HepG2 (cell line): ENCODE results near the gene CD300H.

Experiments
- CBX5 ChIP-seq: sonication (generic); formaldehyde crosslinking; IDR thresholded peaks from 2 replicates; pipeline ENCODE4 v1.4.0; 2020; ENCODE audit warnings: missing genetic modification reagents, borderline replicate concordance
- CREM ChIP-seq, 2 experiments: sonication (generic) in 1 of 2; formaldehyde crosslinking in 1 of 2; IDR thresholded peaks; 2 replicates each; pipeline versions ENCODE4 v1.4.0 to v1.6.1; 2016 to 2020; ENCODE audit warnings: antibody characterized with exemption in 1 of 2, mild to moderate bottlenecking in 1 of 2, missing genetic modification reagents in 1 of 2
- GATAD1 ChIP-seq: IDR thresholded peaks from 2 replicates; pipeline ENCODE4 v1.6.1; 2016; ENCODE audit warnings: missing genetic modification reagents, missing compliant biosample characterization
- ISL2 ChIP-seq: sonication (generic); formaldehyde crosslinking; IDR thresholded peaks from 2 replicates; pipeline ENCODE4 v1.5.0; 2020; ENCODE audit warnings: missing genetic modification reagents
- NR2F6 ChIP-seq, 2 experiments: IDR thresholded peaks; 2 replicates each; pipeline ENCODE4 v1.6.1; 2016; ENCODE audit warnings: antibody characterized with exemption in 1 of 2, mild to moderate bottlenecking in 1 of 2
- POLR2G ChIP-seq: fragments of 200-400 bp; formaldehyde crosslinking; IDR thresholded peaks from 2 replicates; pipeline ENCODE4 v1.6.1; 2018; ENCODE audit warnings: mild to moderate bottlenecking, low read depth, low read length, moderate library complexity
- TAF1 ChIP-seq: sonication (generic); formaldehyde crosslinking; IDR thresholded peaks from 2 replicates; pipeline ENCODE4 v1.4.0; 2020; ENCODE audit warnings: missing genetic modification reagents
- TCF7 ChIP-seq: sonication (generic); IDR thresholded peaks from 2 replicates; pipeline ENCODE4 v1.6.1; 2016; ENCODE audit warnings: antibody characterized with exemption, low read depth
- YEATS4 ChIP-seq: sonication (generic); formaldehyde crosslinking; IDR thresholded peaks from 2 replicates; pipeline ENCODE4 v1.4.0; 2020; ENCODE audit warnings: missing genetic modification reagents, borderline replicate concordance
- ZNF329 ChIP-seq: sonication (generic); formaldehyde crosslinking; IDR thresholded peaks from 2 replicates; pipeline ENCODE4 v1.9.0; 2021; ENCODE audit warnings: low read depth, mild to moderate bottlenecking, missing genetic modification reagents
- ZNF672 ChIP-seq: sonication (generic); formaldehyde crosslinking; IDR thresholded peaks from 2 replicates; pipeline ENCODE4 v1.8.1; 2022; ENCODE audit warnings: missing genetic modification reagents
- ZSCAN30 ChIP-seq: sonication (generic); formaldehyde crosslinking; IDR thresholded peaks from 2 replicates; pipeline ENCODE4 v1.5.0; 2020; ENCODE audit warnings: mild to moderate bottlenecking, missing genetic modification reagents

DNA sequence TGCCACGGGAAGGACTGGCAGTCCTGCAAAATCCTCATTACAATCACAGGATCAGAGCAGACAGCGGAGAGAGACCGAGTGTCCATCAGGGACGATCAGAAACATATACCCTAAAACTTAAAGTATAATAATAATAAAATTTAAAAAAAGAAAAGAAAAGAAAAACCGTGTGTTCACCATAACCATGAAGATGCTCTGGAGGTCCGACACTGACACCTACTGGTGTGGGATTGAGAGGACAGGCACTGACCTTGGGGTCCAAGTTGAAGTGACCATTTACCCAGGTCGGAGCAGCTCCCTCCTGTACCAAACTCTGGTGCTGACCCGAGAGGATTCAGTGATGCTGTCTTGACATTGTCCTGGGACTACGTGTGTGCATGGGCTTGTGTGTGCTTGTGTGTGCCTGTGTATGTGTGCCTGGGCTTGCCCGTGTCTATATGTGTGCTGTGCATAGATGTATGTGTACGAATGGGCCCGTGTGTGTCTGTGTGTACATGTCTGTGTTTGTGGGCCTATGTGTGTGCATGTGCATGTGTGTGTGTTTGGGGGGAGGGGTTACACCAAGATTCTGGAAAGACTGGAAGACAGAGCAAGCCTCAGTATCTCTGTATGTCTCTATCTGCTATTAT lies 34.7 kb upstream of the CD300H start:
- TF ChIP-seq TAF1 (CRISPR knock-in tag) = no peak
- TF ChIP-seq GATAD1 = no peak
- TF ChIP-seq NR2F6 (IDR thresholded peaks at IDR 0.05) = no peak
- TF ChIP-seq NR2F6 (CRISPR knock-in tag; IDR thresholded peaks at IDR 0.05) = no peak
- TF ChIP-seq CREM (IDR thresholded peaks at IDR 0.05) = no peak
- TF ChIP-seq CREM (CRISPR knock-in tag; IDR thresholded peaks at IDR 0.05) = no peak
- no peak for TF ChIP-seq ZNF672
- no peak for TF ChIP-seq ZSCAN30 (CRISPR knock-in tag)
- TF ChIP-seq ZNF329 (CRISPR knock-in tag) = no peak
- TF ChIP-seq POLR2G = no peak
- no peak for TF ChIP-seq CBX5 (CRISPR knock-in tag)
- TF ChIP-seq ISL2 (CRISPR knock-in tag) = no peak
- no peak for TF ChIP-seq TCF7
- no peak for TF ChIP-seq YEATS4
